Measurements from ENCODE around the gene RICTOR.

Gene RICTOR

DNA sequence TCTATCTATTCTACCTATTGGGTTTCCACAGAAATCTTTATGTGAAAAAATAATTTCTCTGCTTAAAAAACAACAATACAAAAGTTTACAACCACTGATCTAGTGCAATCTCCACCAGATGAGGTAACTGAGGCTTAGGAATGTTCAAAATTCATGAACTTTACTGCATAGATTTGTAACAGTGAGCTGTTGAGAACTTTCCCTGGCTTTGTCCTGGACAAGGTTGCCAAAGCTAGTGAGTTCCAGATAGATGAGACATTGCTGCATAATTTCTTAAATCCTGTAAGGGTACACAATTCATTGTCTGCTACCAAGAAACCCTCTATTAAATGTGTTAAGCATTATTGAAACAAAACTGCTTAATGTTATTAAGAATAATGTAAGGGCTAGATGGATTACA, 125.7 kb downstream of the RICTOR start:
- Histone ChIP-seq H3K27ac (ENCODE audit: low read depth, low read length) (no peak overlapping the region), H3K79me2 (ENCODE audit: insufficient read depth, low read length) (no peaks in the 10 kb centered on the region), H3K4me2 (ENCODE audit: low read depth, low read length, poor library complexity, severe bottlenecking) (no peak overlapping the region), H3K27me3 (ENCODE audit: low read length) (no peaks in the 10 kb centered on the region), H3K9me2 (replicated peaks; ENCODE audit: insufficient read depth, low read length) (no peaks in the 10 kb centered on the region), H3F3A (ENCODE audit: insufficient read depth) (0 out of 2 replicates have a peak, but pooled peaks cover 2% of the 10 kb centered on the region), H3K36me3 (ENCODE audit: low read length) (peaks cover 56% of the 10 kb centered on the region), H3K9ac (ENCODE audit: low read length) (no peak overlapping the region), H4K20me1 (ENCODE audit: low read depth, low read length) (no peaks in the 10 kb centered on the region), H3K4me3 (ENCODE audit: insufficient read depth, low read length, poor library complexity, severe bottlenecking) (no peak overlapping the region), H3K9me3 (ENCODE audit: insufficient read depth, low read length) (no peaks in the 10 kb centered on the region), H2AFZ (ENCODE audit: low read depth, low read length, severe bottlenecking) (no peak overlapping the region)
- TF ChIP-seq, protein P1, sequence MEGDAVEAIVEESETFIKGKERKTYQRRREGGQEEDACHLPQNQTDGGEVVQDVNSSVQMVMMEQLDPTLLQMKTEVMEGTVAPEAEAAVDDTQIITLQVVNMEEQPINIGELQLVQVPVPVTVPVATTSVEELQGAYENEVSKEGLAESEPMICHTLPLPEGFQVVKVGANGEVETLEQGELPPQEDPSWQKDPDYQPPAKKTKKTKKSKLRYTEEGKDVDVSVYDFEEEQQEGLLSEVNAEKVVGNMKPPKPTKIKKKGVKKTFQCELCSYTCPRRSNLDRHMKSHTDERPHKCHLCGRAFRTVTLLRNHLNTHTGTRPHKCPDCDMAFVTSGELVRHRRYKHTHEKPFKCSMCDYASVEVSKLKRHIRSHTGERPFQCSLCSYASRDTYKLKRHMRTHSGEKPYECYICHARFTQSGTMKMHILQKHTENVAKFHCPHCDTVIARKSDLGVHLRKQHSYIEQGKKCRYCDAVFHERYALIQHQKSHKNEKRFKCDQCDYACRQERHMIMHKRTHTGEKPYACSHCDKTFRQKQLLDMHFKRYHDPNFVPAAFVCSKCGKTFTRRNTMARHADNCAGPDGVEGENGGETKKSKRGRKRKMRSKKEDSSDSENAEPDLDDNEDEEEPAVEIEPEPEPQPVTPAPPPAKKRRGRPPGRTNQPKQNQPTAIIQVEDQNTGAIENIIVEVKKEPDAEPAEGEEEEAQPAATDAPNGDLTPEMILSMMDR (IDR thresholded peaks at IDR 0.05; ENCODE audit: insufficient read depth, low read length, poor library complexity, severe bottlenecking): no peak
- no peak for TF ChIP-seq EZH2phosphoT487 (conservative IDR thresholded peaks at IDR 0.05; ENCODE audit: low read length)

- Histone ChIP-seq H3K9ac (ENCODE audit: low read length) (no peak overlapping the region), H3F3A (ENCODE audit: insufficient read depth) (0 out of 2 replicates have a peak, but pooled peaks cover 2% of the 10 kb centered on the region), H3K27ac (ENCODE audit: low read depth, low read length) (no peak overlapping the region), H3K4me2 (ENCODE audit: low read depth, low read length, poor library complexity, severe bottlenecking) (no peak overlapping the region), H3K4me3 (ENCODE audit: insufficient read depth, low read length, poor library complexity, severe bottlenecking) (no peak overlapping the region), H3K36me3 (ENCODE audit: low read length) (peaks cover 33% of the 10 kb centered on the region), H3K9me3 (ENCODE audit: insufficient read depth, low read length) (no peaks in the 10 kb centered on the region), H2AFZ (ENCODE audit: low read depth, low read length, severe bottlenecking) (no peak overlapping the region), H3K27me3 (ENCODE audit: low read length) (no peaks in the 10 kb centered on the region), H4K20me1 (ENCODE audit: low read depth, low read length) (no peaks in the 10 kb centered on the region), H3K9me2 (replicated peaks; ENCODE audit: insufficient read depth, low read length) (no peaks in the 10 kb centered on the region), H3K79me2 (ENCODE audit: insufficient read depth, low read length) (no peaks in the 10 kb centered on the region)
- TF ChIP-seq EZH2phosphoT487 (conservative IDR thresholded peaks at IDR 0.05; ENCODE audit: low read length): no peak
- TF ChIP-seq, protein P1 (IDR thresholded peaks at IDR 0.05; ENCODE audit: insufficient read depth, low read length, poor library complexity, severe bottlenecking): no peak
These were observed 129.9 kb downstream of the RICTOR start for GRCh38 chr5:38944282-38944681.

- H3K27me3 ChIP-seq (ENCODE audit: low read length): no peaks in the 10 kb centered on the region
- H4K20me1 ChIP-seq (ENCODE audit: low read depth, low read length): no peaks in the 10 kb centered on the region
- H3K9me2 ChIP-seq (replicated peaks; ENCODE audit: insufficient read depth, low read length): no peaks in the 10 kb centered on the region
- H3K27ac ChIP-seq (ENCODE audit: low read depth, low read length): no peak overlapping the region
- no peaks in the 10 kb centered on the region for H3K9me3 ChIP-seq (ENCODE audit: insufficient read depth, low read length)
- H3F3A ChIP-seq (ENCODE audit: insufficient read depth): 0 out of 2 replicates have a peak, but pooled peaks cover 2% of the 10 kb centered on the region
- no peak overlapping the region for H2AFZ ChIP-seq (ENCODE audit: low read depth, low read length, severe bottlenecking)
- H3K4me2 ChIP-seq (ENCODE audit: low read depth, low read length, poor library complexity, severe bottlenecking): no peak overlapping the region
- TF ChIP-seq, protein P1 (IDR thresholded peaks at IDR 0.05; ENCODE audit: insufficient read depth, low read length, poor library complexity, severe bottlenecking): no peak
- no peak for TF ChIP-seq EZH2phosphoT487 (conservative IDR thresholded peaks at IDR 0.05; ENCODE audit: low read length)
- H3K9ac ChIP-seq (ENCODE audit: low read length): no peak overlapping the region
- no peak overlapping the region for H3K4me3 ChIP-seq (ENCODE audit: insufficient read depth, low read length, poor library complexity, severe bottlenecking)
- H3K36me3 ChIP-seq (ENCODE audit: low read length): peaks cover 26% of the 10 kb centered on the region
- H3K79me2 ChIP-seq (ENCODE audit: insufficient read depth, low read length): no peaks in the 10 kb centered on the region
These were observed 132.3 kb downstream of the RICTOR start for GRCh38 chr5:38941912-38942311.

Measured in SU-DHL-6 (cell line).